Activated naive CD4-positive, alpha-beta T cell treated with anti-CD3 and anti-CD28 coated beads for 36 hours (primary cell): Measurements from ENCODE around the gene NAA20. TPM values are rescaled to one million over a fixed set of nuclear protein-coding genes. Genes with fewer than 3 reads are reported as not detected.

Experiments
- CTCF ChIA-PET: fragments of 350-600 bp; sonication (Branson Sonifier 250); formaldehyde crosslinking; loops from one replicate; lab custom pipeline; 2021; ENCODE audit warnings: antibody characterized with exemption; lab: Charles Lee
- DNase-seq: peaks from one replicate; pipeline ENCODE4 v3.0.0-alpha.2; 2020
- H3K27ac Mint-ChIP-seq: one replicate; pipeline ENCODE4 v1.8.0; 2021; ENCODE audit warnings: mild to moderate bottlenecking, mixed read lengths
- H3K27me3 Mint-ChIP-seq: one replicate; pipeline ENCODE4 v1.8.0; 2021; ENCODE audit warnings: low read depth, mixed read lengths
- H3K36me3 Mint-ChIP-seq: one replicate; pipeline ENCODE4 v1.8.0; 2021; ENCODE audit warnings: low read depth, mixed read lengths
- H3K4me1 Mint-ChIP-seq: one replicate; pipeline ENCODE4 v1.8.0; 2021; ENCODE audit warnings: low read depth, mixed read lengths
- H3K4me3 Mint-ChIP-seq: one replicate; pipeline ENCODE4 v1.8.0; 2021; ENCODE audit warnings: mild to moderate bottlenecking, moderate library complexity, mixed read lengths
- H3K9me3 Mint-ChIP-seq: one replicate; pipeline ENCODE4 v1.8.0; 2021; ENCODE audit warnings: mixed read lengths
- intact Hi-C: fragments of 100-400 bp; cut with micrococcal nuclease; formaldehyde crosslinking; loops from one replicate; pipeline ENCODE4 v1.15.1; 2023
- total RNA-seq, 2 experiments: library from RNA; stranded (reverse); gene quantifications; one replicate each; pipeline ENCODE4 v1.2.3, GENCODE V29; 2021

The NAA20 gene, protein sequence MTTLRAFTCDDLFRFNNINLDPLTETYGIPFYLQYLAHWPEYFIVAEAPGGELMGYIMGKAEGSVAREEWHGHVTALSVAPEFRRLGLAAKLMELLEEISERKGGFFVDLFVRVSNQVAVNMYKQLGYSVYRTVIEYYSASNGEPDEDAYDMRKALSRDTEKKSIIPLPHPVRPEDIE
- 10 to 100 TPM; 59.5 to 65.5 TPM for total RNA-seq

DNA sequence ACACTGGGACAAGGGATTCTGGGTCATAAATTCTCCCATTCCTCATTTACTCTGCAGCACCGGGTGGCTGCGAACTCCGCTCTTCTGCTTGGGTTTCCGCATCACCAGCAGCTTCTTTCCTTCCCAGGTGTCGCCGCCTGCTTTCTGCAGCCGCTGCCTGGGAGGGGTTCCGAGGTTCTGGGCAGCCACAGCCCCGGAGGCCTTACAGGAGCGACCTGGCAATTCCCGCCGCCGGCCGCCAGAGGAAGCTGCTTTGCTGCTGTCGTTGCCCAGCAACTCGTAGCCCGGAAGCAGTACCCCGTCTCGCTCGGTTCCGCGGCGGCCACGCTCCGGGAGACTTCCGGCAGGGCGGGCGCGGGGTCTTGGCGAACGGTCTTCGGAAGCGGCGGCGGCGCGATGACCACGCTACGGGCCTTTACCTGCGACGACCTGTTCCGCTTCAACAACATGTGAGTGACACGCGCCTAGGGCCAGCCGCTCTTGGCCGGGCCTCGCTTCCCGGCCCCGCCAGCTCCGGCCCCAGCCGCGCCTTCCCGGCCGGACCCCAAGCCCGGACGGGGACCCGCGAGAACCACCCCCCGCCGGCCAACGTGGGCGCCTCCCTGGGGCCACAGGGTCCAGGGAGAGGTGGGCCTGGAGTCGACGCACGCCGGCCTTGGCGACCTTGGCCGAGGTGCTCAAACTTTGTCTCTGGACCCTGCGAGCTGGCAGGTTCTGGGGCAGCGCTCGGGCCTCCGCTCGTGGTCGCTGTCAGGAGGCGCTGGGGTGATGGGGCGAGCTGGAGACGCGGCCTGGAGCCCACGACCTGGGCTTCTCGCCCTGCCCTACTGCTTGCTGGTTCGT is at the start of gene NAA20:
TSS of gene NAA20 (plus strand) at position 362 of the 843 bp plus-strand sequence. CDS start at position 397, 35 bp downstream.
- CTCF ChIA-PET: interaction anchor here (1.0 to 5.0 kb wide), 4 partner anchors 11 to 35 kb away, joined by 3 to 18 read pairs (median 4); partner anchors contain the start of genes CFAP61 and CRNKL1
- DNase-seq: peak; percentile 93
- Mint-ChIP-seq H3K27ac (peak within 1 kb of the TSS; percentile 90), H3K27me3 (no peaks in the 10 kb centered on the region), H3K9me3 (no peaks in the 10 kb centered on the region), H3K36me3 (peaks cover 8% of the 10 kb centered on the region), H3K4me3 (peak within 1 kb of the TSS; percentile 88), H3K4me1 (peaks cover 54% of the 10 kb centered on the region)
- intact Hi-C loops: loop anchor here (1.0 to 10.0 kb wide), 6 partner anchors 35 to 1882 kb away; partner anchors contain the start of genes CFAP61, CRNKL1, KAT14 and PET117

DNA sequence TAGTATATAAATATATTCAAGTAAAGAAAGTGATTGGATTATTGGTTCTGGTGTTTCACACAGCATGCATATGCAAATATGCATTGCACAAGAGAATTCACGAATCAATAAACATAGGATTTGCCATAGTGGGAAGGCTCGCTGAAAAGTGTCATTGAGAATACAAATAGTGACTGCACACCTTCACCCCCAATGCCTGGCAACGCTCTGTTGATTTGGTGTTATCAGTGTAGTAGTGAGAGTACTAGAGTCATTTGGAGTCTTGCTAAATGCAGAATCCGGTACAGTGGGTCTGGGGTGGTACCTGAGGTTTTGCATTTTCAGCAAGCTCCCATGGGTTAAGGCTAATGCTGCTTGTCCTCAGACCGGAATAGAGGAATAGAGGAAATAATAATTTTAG is 49.7 kb upstream of the NAA20 start:
- Mint-ChIP-seq H3K27ac (no peak overlapping the region), H3K4me3 (no peak overlapping the region), H3K27me3 (no peaks in the 10 kb centered on the region), H3K9me3 (no peaks in the 10 kb centered on the region), H3K36me3 (no peaks in the 10 kb centered on the region), H3K4me1 (peaks cover 10% of the 10 kb centered on the region)
- intact Hi-C loops: no loop called here
- DNase-seq: no peak
- CTCF ChIA-PET: no interaction called here

DNA sequence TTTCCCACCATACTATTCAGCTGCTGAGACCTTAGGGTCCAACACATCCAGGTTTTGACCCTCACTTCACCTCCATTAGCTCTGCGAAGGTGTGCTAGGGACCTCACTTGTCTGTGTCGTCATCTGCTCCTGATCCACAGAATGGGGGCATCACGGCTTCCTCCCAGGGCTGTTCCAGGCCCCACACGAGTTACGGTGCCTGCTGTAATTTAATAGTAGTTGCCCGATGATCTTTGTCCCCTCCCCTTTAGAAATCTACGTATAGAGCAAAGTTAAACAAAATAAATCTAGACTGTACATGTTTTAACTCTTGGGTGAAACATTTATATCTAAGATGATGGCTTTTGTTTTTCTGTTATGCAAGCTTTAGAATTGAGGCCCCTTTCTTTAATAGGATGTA is 49.1 kb upstream of the NAA20 start:
- Mint-ChIP-seq H3K27me3 (no peaks in the 10 kb centered on the region), H3K4me1 (peaks cover 10% of the 10 kb centered on the region), H3K27ac (no peak overlapping the region), H3K9me3 (no peaks in the 10 kb centered on the region), H3K4me3 (no peak overlapping the region), H3K36me3 (no peaks in the 10 kb centered on the region)
- intact Hi-C loops: no loop called here
- no peak for DNase-seq
- CTCF ChIA-PET: no interaction called here

DNA sequence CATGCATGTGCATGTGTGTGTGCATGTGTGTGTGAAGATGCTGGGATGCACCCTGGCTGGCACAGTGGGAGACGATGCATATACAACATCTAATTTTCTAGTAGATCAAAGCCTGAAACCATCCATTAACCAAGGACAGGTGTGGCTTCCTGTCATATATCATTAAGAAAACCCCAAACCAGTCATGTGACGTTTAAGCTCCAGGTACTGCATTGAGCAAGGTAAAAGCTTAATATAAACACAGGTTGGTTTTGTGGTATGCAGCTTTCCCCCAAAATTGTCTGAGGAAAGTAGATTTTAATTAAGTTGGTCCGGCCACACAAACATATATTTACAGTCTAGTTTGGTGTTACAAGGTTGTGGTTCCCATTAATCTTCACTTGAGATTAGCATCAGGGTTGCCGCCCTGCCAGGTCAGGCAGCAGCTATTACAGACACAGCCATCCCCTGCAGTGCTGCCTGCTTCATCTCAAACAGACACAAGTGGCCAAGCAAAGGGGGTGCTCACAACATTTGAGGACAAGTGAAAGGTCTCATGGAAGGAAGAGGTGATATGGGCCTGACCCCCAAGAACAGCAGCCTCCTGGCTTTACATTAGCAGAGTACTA is 48.6 kb upstream of the NAA20 start:
- intact Hi-C loops: no loop called here
- no peaks in the 10 kb centered on the region for H3K36me3 Mint-ChIP-seq
- DNase-seq: no peak
- no peak overlapping the region for H3K4me3 Mint-ChIP-seq
- no peaks in the 10 kb centered on the region for H3K27me3 Mint-ChIP-seq
- H3K4me1 Mint-ChIP-seq: peaks cover 10% of the 10 kb centered on the region
- CTCF ChIA-PET: no interaction called here
- no peak overlapping the region for H3K27ac Mint-ChIP-seq
- H3K9me3 Mint-ChIP-seq: no peaks in the 10 kb centered on the region

DNA sequence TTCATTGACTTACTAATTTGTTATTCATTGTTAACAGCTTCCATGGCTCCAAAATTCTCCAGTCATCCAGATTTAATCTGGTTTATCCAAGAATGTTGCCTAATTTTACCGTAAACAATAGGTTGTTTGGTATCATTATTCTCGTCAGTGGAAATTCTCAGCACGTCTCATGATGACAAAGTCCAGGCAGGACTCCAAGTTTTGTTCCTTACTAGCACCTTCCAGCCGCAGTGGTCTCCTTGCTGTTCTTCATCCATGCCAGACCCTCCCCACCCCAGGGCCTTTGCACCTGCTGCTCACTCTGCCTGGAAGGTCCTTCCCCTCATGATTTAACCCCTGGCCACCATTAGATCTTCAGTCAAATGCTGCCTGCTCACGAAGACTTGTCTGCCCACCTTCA is 48.1 kb upstream of the NAA20 start:
- H3K36me3 Mint-ChIP-seq: no peaks in the 10 kb centered on the region
- H3K9me3 Mint-ChIP-seq: no peaks in the 10 kb centered on the region
- intact Hi-C loops: no loop called here
- H3K27me3 Mint-ChIP-seq: no peaks in the 10 kb centered on the region
- H3K4me1 Mint-ChIP-seq: peaks cover 10% of the 10 kb centered on the region
- DNase-seq: no peak
- H3K27ac Mint-ChIP-seq: no peak overlapping the region
- CTCF ChIA-PET: no interaction called here
- H3K4me3 Mint-ChIP-seq: no peak overlapping the region

DNA sequence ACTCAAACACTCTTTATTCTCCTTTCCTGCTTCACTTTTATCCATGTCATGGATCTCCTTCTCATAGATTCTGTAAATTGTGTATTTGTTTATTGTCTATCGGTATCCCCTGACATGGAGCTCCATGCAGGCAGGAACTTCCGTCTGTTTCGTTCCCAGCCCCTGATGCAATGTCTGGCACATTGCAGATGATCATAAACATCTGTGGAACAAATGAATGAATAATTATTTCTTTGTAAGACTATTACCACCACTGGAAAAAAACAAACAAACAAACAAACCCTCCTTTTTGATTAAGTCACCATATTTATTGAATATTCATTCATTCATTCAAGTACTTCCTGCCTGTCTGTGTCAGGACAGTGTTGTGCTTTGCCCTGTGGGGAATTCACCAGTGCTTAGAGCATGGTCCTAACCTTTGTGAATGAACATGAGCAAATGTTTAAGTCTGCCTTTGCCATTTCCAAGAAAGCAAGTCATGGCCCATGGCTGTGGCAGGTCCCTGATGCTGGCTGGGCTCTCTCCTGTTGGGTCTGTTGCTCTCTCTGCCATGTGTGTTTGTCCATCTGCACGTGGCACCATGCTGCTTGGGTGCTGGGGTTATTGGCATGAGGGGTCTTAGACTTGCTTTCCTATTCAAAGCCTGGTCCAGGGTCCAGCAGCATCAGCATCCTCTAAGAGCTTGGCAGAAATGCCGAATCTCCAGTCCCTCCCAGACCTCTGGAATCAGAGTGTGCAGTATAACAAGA is 47.5 kb upstream of the NAA20 start:
- CTCF ChIA-PET: no interaction called here
- no peaks in the 10 kb centered on the region for H3K27me3 Mint-ChIP-seq
- no peak for DNase-seq
- intact Hi-C loops: no loop called here
- H3K4me1 Mint-ChIP-seq: peaks cover 10% of the 10 kb centered on the region
- no peaks in the 10 kb centered on the region for H3K36me3 Mint-ChIP-seq
- no peaks in the 10 kb centered on the region for H3K9me3 Mint-ChIP-seq
- no peak overlapping the region for H3K27ac Mint-ChIP-seq
- H3K4me3 Mint-ChIP-seq: no peak overlapping the region

DNA sequence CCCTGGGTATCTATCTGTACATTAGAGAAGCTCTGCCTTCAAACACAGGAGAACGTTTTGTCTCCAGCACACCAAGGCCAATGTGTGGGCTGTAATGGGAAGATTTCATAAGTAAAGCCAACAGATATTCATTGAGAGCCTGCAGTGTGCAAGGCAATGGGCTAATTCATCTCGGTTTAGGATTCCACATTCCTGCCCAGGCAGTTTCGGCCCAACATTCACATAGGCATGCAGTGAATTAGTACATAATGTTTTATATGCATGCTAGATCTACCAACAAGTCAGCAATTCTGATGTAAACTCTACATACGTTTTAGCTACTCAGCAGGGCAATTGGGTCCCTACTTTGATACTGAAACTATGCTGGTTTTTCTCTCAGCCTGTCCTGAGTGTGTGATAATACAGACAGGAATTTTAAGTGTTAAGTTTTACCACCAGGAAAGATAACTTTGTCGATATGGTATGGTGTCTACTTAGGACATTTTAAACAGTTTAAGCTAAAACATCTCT is 46.9 kb upstream of the NAA20 start:
- no peak overlapping the region for H3K4me3 Mint-ChIP-seq
- no peaks in the 10 kb centered on the region for H3K9me3 Mint-ChIP-seq
- CTCF ChIA-PET: interaction anchor here (0.6 kb wide), 1 partner anchor 538 kb away, joined by 4 read pairs; no protein-coding TSS in a partner anchor
- H3K4me1 Mint-ChIP-seq: peaks cover 10% of the 10 kb centered on the region
- DNase-seq: no peak
- no peaks in the 10 kb centered on the region for H3K36me3 Mint-ChIP-seq
- H3K27ac Mint-ChIP-seq: no peak overlapping the region
- intact Hi-C loops: no loop called here
- no peaks in the 10 kb centered on the region for H3K27me3 Mint-ChIP-seq

DNA sequence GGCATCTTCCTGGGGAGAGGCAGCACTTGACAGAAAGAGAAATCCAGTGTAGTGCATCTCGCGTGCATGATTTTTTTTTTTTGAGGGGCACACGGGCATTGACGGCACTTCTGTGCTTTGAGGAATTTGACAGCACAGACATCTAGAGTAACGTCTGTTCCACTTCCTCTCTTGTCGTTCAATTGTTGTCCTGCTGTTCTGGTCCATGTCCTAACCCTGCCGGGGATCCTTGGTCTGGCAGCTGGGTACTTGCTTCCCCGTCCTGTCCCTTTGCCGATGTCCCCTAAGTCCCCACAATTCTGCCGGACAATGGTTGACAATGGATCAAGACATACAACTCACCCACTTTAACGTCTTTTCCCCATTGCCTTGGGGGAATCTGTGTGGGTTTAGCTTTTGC is 46.0 kb upstream of the NAA20 start:
- Mint-ChIP-seq H3K9me3 (no peaks in the 10 kb centered on the region), H3K27me3 (no peaks in the 10 kb centered on the region), H3K4me1 (peaks cover 10% of the 10 kb centered on the region), H3K36me3 (no peaks in the 10 kb centered on the region), H3K4me3 (no peak overlapping the region), H3K27ac (no peak overlapping the region)
- no peak for DNase-seq
- CTCF ChIA-PET: interaction anchor here (0.6 kb wide), 1 partner anchor 538 kb away, joined by 4 read pairs; no protein-coding TSS in a partner anchor
- intact Hi-C loops: no loop called here

DNA sequence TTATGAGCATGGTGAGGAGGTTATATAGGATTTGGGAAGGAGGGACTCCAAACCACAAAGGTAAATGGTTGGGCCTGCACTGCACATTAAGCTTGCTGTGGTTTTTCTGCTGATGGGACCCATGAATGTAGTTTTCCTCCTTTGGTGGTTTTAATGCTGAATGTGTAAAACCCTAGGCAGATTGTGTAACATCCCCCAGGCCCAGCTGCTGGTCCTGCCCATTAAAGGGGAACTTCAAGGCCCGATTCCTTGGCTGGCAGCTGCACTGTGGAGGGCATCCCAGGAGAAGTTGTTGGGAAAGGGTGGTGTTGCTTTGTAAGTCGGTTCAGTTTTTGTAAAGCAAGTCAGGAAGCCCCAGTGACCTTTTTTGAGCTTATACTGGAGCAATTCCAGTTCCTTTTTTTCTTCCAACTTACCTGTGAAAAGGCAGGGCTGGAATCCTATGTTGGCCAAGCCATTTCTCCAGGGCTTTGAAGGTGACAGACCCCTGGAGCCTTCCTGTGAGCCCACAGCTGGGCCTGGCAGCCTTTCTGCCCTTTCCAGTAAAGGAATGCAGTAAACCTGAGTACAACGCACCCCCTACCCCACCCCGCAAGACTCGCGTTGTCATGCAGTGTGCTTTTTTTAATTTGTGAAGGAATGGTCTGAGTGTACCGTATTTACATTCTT is 43.1 kb upstream of the NAA20 start:
- DNase-seq: no peak
- CTCF ChIA-PET: no interaction called here
- Mint-ChIP-seq H3K27me3 (no peaks in the 10 kb centered on the region), H3K27ac (no peak overlapping the region), H3K4me3 (no peak overlapping the region), H3K4me1 (peaks cover 6% of the 10 kb centered on the region), H3K36me3 (no peaks in the 10 kb centered on the region), H3K9me3 (no peaks in the 10 kb centered on the region)
- intact Hi-C loops: no loop called here

DNA sequence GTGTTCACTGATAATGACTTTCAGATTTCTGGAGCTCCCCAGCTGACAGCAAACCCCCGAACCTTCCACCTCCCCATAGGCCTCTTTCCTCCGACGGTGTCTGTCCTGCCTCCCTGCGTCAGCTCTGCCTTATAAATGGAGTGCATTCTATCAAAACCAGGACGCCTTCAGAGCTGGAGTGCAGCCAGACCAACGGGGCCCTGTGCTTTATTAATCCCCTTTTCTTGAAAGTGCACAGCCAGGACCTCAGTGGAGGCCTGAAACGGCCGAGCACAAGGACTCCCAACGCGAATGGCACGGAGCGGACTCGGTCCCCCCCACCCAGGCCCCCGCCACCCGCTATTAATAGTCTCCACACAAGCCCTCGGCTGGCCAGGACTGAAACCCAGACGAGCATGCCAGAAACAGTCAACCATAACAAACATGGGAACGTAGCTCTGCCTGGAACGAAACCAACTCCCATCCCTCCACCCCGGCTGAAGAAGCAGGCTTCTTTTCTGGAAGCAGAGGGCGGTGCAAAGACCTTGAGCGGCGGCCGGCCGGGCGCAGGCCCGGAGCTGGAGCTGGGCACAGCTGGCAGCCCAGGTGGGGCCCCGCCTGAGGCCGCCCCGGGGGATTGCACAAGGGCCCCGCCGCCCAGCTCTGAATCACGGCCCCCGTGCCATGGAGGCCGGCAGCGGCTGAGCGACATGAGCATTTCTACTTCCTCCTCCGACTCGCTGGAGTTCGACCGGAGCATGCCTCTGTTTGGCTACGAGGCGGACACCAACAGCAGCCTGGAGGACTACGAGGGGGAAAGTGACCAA is 42.3 kb upstream of the NAA20 start:
- peaks cover 3% of the 10 kb centered on the region for H3K4me1 Mint-ChIP-seq
- no peaks in the 10 kb centered on the region for H3K27me3 Mint-ChIP-seq
- CTCF ChIA-PET: no interaction called here
- no peaks in the 10 kb centered on the region for H3K9me3 Mint-ChIP-seq
- no peak overlapping the region for H3K4me3 Mint-ChIP-seq
- no peak overlapping the region for H3K27ac Mint-ChIP-seq
- intact Hi-C loops: no loop called here
- no peaks in the 10 kb centered on the region for H3K36me3 Mint-ChIP-seq
- no peak for DNase-seq

DNA sequence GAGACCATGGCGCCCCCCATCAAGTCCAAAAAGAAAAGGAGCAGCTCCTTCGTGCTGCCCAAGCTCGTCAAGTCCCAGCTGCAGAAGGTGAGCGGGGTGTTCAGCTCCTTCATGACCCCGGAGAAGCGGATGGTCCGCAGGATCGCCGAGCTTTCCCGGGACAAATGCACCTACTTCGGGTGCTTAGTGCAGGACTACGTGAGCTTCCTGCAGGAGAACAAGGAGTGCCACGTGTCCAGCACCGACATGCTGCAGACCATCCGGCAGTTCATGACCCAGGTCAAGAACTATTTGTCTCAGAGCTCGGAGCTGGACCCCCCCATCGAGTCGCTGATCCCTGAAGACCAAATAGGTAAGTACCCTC is 41.7 kb upstream of the NAA20 start:
- DNase-seq: no peak
- Mint-ChIP-seq H3K36me3 (no peaks in the 10 kb centered on the region), H3K9me3 (no peaks in the 10 kb centered on the region), H3K4me3 (no peak overlapping the region), H3K4me1 (peaks cover 3% of the 10 kb centered on the region), H3K27me3 (no peaks in the 10 kb centered on the region), H3K27ac (no peak overlapping the region)
- intact Hi-C loops: no loop called here
- CTCF ChIA-PET: no interaction called here
